ENCODE measurements around the gene PAAF1.

PAAF1 gene

DNA sequence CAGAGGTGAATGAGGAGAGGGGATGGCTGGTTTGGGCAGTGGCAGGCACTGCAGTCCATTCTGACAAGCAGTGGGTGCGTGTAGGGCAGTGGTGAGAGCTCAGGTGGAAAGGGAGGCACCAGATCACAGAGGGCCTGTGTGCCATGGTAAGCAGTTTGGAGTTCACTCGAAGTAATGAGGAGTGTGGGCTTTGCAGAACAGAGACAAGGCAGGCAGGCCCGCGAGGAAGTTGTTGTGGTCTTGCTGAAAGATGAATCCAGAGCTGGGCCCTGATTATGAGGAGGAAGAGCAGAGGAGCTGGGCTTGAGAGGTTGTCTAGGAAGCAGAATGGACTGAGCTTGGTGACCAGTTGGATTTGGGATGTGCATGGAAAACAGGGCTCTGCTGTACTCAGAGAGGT lies 72.4 kb downstream of the PAAF1 start:
- no peak for DNase-seq

DNA sequence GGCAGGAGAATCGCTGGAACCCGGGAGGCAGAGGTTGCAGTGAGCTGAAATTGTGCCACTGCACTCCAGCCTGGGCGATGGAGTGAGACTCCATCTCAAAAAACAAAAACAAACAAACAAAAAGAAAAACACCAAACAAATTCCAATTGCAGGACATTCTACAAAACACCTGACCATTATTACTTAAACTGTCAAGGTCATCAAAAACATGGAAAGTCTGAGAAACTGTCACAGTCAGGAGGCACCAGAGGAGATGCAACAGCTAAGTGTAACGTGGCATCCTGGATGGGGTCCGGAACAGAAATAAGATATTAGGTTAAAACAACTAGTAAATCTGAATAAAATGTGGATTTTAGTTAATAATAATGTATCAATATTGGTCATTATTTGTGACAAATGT lies 73.1 kb downstream of the PAAF1 start:
- no peak for DNase-seq

DNA sequence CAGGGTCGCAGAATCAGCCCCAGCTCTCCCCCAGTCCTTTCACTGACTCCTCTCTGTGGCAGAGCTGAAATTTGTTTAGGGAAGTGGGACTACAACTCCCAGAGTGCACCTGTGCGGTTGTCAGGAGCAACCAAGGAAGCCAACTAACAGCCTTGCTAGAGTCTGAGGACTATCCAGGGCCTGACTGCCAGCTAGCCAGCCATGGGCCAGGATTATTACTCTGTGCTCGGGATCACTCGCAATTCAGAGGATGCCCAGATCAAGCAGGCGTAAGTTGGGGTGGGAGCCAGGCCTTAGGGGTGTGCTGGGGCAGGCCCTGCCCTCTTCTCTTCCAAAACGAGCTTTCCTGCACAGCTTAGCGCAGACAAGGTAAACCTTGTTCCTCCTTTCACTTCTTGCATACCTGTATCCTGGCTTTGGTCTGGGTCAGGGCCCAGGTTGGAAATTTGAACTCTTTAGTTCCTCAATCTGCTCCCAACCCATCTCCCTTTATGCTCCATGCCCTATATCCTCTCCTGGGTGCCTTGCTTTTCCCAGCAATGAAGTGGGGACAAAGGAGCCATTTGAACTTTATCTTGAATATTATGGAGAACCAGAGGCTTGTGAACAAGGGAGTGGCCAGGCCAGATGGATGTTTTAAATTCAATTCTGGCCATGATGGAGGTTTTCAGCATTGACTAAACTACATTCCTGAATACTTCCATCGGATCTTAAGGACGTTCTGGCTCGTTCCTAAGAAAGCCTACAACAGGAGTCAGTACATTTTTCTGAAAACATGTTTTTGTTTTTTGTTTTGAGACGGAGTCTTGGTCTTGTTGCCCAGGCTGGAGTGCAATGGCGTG lies 74.3 kb downstream of the PAAF1 start, which contains the start of gene DNAJB13:
Gene DNAJB13, plus strand, starts transcription at position 158 of the 842 bp plus-strand sequence. Its CDS starts 44 bp downstream, at position 202.
- peak; percentile 70 for DNase-seq

DNA sequence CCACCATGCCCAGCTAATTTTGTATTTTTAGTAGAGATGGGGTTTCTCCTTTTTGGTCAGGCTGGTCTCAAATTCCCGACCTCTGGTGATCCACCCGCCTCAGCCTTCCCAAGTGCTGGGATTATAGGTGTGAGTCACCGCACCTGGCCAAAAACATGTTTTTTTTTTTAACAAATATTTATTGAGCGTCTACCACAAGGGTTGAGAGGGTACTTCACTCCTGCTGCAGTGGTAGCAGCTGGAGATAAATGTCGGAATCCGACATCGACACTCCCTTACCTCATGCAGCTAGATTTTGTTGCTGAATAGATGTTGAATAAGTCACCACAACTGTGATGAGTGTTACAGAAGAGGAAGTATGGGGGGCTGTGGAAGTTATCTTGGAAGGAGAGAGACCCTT lies 75.0 kb downstream of the PAAF1 start:
- no peak for DNase-seq

DNA sequence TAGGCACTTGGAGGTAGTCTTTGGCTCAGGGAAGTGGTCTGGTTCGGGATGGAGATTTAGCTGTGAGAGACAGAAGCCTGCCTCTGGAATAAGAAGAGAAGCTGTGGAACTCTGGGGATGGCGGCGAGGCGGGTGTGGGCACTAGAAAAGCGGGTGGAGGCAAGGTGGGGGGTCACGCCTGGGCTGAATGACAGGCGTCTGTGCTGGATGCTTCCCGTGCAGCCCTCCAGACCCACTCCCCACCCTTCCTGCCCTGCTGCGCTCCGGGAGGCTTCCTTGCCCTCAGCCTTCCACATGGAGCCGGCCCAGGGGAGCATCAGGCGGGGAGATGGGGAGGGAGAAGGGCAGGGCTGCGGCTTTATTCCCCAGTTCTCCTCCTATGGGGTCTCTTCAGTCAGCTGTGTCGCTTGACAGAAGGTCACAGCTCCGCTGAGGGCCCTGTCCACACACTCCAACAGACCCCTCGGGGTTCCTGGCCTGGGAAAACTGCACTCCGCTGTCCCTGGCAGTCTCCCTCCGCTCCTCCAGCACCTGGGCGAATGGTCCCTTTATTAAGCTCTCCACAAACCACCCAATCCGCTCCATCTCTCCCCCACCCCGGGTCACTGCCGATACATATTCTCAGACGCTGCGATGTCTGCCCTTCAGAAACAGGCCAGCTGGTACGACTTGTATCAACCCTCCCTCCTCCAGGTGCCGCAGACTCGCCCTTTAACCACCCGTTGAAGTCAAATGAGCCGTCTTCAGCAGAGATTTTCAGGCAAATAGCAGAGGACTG lies 80.3 kb downstream of the PAAF1 start:
- DNase-seq = peak; percentile 42

DNA sequence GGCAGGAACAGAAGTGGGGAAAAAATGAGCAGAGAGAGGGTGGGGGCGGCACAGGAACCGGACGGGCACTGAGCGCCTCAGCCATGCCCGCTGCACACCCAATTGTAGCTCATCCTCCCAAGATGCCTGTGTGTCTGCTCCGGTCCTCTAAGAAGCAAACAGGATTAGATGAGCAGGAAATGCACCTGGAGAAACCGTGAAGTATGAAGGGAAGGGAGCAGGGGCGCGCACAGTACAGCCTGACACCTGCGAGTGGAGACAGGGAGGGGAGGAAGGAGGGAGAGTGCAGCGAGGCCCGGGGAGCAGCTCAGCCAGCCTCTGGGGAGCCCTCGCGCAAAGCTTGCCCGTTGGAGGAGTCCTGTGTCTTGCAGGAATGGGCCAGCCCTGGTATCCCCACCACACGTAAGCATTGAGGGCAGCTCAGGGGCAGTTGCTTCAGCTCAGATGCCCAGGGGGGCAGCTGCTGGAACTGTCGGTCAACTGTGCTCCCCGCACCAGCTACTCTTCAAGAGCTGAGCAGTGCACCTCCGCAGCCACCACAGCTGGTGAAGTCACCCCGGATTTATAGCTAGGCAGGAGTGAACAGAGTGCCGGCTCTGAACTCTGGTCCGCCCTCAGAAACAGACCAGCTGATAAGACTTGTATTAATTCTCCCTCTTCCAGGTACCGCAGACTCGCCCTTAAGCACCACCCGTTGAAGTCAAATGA lies 81.0 kb downstream of the PAAF1 start:
- no peak for DNase-seq

DNA sequence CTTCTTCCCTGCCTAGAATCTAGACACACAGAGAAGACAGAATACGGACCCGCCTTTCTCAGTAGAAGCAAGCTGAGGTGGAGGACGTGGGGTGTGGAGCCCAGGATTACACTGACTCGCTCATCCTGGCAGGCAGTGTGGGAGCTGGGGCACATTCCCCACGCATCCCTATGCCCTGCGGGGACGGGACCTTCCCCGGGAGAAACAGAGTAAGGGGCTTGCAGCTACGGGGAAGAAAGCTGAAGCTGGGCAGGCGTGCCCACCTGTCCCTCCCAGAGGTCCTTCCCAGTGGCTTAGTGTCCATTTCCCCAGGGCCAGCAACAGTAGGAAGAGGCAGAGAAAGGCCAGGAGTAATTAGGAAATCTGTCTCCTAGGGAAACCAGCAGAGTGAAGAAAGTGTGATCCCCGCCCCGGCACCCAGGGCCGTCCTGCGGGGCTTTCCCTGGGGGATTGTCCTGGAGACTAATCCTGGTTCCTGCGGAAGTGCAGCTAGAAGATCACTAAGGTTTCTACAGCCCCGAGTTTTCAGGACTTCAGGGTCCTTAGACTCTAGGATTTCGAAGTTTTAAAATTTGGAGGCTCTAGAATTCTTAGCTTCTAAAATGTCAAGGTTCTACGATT lies 81.8 kb downstream of the PAAF1 start:
- no peak for DNase-seq

DNA sequence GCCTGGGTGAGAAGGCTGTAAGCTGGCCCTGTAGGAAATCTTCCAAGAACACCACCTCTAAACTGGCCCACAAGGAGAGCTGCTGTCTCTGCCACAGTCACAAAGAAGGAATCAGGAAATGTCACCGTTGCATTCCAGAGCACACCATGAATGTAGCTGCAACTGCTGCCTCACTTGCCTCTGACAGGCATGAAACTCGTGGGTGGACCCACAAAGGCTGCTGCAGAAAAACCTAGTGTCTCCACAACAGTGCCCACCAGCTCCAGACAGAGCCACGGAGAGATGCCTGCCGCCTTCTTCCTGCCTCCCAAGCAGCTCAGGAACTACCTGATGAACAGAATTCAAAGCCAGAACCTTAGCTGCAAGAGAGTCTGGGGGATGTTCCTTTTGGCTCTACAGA lies 84.5 kb downstream of the PAAF1 start:
- no peak for DNase-seq

DNA sequence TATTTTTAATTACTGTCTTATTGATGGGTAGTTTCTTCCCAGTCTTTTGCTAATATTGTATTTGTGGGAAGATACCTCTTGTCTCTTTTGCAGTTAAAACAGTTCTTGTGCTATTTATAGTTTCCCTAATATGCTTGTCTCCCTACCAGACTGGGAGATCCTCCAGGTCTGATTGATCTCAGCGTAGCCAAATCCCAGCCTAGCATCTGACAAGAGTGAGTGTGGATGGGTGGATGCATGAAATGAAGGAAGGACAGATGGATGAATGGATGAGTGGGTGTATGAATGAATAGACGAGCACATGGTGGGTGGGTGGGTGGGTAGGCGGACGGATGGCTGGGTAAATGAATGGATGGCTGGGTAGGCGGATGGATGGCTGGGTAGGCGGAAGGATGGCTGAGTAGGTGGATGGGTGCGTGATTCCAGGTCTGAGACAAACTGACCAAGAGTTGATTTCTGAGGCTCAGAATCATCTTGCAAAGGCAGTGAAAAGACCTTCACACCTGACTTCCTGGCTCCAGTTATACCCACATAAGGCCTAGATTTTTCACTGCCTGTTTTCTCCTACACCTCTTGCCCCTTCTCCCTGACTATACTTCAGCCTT lies 85.4 kb downstream of the PAAF1 start:
- no peak for DNase-seq

DNA sequence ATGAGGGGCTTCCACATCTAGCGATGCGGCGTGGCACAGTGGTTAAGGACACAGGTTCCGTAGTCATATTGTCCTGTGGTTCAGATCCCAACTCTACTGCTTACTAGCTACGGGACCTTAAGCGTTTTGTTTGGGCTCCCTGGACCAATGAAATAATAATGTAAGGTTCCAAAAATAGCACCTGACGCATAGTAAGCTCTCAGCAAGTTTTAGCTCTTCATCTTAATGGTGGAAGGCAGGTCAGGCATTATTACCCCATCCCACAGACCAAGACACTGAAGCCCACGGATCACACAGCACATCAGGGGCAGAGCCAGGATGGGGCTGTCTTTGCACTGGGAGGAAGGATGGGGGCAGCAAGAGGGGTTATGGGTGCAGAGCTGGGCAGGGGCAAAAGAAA lies 87.1 kb downstream of the PAAF1 start:
- DNase-seq = no peak

DNA sequence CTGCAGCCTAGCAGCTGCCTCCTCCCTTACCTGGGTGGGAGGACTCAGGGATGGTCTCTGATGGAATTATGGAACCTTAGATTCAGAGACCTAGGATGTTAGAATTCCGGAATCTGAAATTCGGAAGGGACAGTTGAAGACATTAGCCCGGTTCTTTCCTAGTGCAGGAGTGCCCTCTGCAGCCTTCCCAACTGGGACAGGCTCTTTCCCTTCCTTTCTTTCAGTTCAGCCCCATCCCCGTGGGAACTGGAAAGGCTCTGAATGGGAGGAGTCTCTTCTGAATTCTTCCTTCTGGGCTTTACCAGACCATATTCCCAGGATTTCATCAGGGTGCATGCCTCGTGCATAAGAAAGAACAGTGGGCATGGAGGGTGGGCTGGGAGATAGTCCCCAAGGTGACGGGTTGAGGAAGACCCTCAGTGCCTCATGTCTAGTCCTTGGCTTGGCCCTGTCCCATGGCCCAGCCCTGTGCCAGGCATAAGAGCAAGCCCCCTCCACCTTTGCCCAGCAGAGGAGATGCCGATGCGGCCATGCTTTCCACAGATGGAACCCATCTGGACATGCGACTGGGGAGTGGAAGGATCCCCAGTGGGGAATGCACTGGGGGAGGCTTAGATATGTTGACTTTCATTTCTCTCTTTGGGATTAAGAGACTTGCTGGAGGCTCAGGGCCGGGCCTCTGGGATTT lies 88.4 kb downstream of the PAAF1 start:
- no peak for DNase-seq

DNA sequence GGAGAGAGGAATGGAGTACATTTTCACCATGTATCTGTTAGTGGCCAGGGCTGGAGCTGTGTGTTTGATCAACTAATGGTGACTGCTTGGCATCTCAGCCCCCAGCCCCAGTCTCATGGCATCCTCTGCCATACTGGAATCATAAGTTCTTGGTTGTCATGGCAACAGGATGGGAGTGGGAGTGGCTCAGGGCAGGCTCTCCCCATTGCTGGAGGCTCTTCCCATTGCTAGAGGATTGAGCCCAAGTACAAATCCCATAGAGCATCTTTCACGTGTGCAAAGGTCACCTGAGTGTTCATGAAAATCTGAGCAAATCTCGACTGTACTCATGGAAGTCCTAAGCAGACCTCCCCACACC lies 88.9 kb downstream of the PAAF1 start:
- no peak for DNase-seq

DNA sequence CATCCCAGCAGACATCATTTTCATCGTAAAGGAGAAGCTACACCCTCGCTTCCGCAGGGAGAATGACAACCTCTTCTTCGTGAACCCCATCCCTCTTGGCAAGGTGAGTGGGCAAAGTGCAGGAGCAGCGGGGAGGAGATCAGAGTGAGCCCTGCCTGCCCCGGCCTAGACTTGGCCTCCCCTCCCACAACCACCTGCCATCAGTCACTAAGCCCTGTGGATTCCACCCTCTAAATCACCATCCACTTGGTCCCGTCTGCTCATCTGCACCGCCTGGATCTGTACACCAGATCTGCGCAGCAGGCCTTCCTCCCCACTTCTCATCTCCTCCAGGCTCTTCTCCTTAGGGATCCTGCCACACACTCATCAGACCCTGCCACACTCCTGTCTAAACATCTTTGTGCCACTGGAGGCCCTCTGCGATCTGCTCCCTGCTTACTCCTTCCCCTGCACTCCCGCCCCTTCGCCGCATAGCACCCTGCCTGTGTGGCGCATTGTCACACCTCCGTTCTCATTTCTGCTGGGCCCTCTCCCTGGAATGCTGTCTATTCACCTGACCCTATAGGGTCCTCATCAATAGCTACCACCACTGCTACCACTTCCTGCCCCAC lies 91.7 kb downstream of the PAAF1 start:
- no peak for DNase-seq

DNA sequence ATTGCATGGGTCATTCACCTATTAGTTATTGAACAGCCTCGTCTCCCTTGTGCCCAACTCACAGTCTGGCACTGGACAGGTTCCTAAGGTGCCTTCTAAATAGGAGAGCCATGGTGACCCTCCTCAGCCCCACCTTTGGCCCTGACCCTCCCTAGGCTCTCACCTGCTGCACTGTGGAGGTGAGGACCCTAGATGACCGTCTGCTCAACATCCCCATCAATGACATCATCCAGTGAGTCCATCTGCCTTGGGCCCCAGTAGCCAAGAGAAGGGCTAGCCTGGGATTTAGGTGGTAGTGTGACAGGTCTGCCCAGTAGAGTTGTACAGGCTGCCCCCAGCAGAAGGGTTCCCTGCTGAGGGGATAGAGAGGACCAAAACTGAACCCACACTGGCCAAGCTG lies 92.3 kb downstream of the PAAF1 start:
- no peak for DNase-seq

DNA sequence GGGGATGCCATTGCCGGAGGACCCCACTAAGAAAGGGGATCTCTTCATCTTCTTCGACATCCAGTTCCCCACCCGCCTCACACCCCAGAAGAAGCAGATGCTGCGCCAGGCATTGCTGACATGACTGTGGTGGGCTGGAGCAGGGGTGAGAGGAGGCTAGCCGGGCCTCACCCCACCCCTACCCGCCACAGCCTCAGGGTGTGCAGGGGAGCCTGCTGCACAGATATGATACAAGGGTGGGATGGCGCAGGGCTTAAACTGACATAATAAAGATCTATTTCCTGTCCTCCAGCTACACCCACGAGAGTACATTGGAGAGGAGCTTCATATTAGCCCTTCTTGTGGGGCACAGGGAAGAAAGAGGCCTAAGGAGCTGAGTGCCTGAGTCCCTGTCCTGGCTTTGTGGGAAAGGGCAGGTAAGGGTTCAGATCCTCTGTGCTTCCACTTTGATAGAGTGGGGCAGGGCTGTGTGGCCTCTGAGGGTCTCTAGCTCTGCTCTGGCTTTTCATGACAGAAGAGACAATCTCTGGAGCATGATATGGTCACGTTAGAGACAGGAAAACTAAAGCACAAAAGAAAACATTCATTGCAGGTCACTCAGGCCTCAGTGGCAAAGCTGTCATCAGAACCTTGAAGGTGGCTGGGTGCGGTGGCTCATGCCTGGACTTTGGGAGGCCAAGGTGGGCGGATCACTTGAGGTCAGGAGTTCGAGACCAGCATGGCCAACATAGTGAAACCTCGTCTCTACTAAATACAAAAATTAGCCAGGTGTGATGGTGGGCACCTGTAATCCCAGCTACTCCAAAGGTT lies 93.4 kb downstream of the PAAF1 start:
- DNase-seq = no peak

DNA sequence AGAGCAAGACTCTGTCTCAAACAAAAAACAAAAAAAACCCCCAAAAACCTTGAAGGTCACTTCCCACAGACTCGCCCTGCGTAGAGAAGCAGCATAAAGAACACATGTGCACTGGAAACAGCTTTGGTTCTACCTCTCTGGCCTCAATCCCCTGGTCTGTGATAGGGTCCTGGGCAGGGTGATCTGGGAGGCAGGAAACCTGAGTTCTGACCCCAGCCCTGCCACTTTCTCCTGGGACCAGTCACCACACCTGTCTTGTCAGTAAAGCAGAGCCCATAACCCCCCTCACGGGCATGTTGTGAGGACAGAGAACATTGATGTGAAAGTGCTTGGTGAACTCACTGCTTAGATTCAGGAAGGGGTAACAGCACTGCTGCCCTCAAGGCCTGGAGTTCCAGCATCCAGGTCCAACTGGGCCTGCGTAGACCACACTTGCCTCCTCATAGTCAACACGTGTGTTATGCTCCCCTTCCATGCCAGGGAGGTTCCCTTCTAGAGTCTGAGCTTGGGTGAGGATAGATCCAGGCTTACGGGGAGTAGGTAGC lies 94.4 kb downstream of the PAAF1 start:
- no peak for DNase-seq

DNA sequence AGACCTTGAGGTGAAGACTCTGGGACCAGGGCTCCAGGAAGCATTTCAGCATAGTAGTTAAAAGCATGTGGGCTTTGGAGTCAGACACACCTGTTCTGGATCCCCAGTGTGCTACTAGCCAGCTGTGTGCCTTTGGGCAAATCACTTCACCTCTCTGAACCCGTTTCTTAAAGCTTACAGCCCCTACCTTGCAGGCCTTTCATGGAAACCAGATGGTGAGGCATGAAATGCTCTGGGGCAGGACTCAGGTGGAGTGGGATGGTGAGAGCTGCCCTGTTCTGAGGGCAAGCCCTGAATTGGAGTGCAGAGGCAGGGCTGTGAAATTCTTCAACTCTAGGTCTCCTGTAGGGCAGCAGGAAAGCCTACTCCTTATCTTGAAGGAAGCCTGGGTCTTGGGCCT lies 95.4 kb downstream of the PAAF1 start:
- DNase-seq = no peak

DNA sequence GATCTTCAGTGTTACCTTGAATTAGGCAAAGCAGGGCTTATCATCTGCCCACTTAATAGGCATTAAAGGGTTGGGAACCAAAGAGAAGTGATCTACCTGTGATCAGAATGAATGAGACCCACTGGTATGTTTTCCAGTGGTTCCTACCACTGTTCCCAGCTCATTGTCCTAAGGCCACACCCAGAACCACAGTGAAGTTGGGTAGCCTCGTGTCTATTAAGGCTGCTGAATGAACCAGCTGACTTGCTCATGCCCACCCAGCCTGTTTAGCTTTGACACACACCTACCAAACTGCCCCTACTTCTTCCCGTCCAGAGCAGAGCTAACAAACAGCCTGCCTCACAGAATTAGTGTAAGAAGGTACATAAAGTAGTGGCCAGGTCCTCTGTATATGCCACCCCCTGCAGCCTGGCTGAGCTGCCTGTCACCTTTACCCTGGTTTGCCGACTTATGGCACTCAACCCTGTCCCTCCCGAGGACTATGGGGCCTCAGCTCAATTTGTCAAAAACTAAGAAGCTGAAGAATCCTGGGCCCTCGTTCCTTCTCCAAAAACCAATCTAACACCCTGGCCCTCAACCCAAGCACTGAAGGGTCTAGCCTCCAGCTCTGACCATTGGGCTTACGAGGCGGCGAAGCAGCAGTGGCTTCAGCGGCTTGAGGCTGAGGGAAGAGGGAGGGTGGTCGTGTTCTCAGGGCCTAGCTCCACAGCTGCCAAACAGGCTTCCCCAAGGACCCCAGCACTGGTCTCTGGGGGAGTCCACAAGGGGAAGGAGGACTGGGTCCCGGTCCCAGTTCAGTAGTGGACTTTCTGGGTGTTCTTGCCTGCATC lies 96.0 kb downstream of the PAAF1 start:
- DNase-seq = no peak
